Measurements from ENCODE around the gene SURF1.

The SURF1 gene

DNA sequence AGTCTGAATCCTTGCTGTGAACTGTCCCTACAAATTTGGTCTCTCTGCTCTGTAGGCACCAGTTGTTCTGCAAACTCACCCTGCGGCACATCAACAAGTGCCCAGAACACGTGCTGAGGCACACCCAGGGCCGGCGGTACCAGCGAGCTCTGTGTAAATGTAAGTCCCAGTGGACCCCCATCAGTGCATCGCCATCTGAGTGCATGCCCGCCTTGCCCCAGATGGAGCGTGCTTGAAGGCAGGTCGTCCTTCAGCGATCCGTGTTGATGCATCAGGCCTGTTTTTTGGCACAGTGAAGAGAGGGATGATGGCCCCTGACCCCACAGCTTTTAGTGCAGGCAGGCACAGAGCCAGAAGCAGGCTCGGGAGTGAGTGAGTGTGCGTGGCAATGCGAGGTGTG is 1.4 kb upstream of the SURF1 start:
- no peak for TF ChIP-seq CTCF (conservative IDR thresholded peaks at IDR 0.05; ENCODE audit: control insufficient read depth, insufficient read depth, low read depth, low read length)
- H3K4me3 ChIP-seq (ENCODE audit: control insufficient read depth, low read depth, low read length), result no peak overlapping the region
- no peak for DNase-seq (ENCODE audit: low read depth)

- no peak for DNase-seq (ENCODE audit: low read depth)
- peak overlapping the region; percentile 67 for H3K4me3 ChIP-seq (ENCODE audit: control insufficient read depth, low read depth, low read length)
- TF ChIP-seq CTCF (conservative IDR thresholded peaks at IDR 0.05; ENCODE audit: control insufficient read depth, insufficient read depth, low read depth, low read length), result no peak
Observed at GRCh38 chr9:133355881-133356357, 368 bp downstream of the SURF1 start.

DNA sequence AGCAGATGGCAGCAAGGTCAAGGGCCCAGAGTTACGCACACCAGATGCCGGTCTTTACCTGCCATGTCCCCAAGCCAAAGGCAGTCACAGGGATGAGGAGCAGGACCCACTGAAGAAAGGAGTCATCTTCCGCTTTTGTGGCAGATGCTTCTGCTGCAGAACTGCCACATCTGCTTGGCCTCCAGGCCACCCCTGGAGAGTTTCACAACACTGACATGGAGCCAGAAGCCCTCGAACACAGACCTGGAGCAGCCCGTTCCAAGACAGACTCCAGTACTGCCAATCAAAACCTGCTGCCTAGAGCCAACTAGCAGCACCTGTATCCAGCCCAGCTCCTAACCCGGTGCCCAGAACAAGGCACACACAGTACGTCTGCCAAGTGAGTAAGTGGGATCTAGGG is 1.5 kb downstream of the SURF1 start:
- TF ChIP-seq CTCF (conservative IDR thresholded peaks at IDR 0.05; ENCODE audit: control insufficient read depth, insufficient read depth, low read depth, low read length), result no peak
- no peak overlapping the region for H3K4me3 ChIP-seq (ENCODE audit: control insufficient read depth, low read depth, low read length)
- DNase-seq (ENCODE audit: low read depth), result no peak

DNA sequence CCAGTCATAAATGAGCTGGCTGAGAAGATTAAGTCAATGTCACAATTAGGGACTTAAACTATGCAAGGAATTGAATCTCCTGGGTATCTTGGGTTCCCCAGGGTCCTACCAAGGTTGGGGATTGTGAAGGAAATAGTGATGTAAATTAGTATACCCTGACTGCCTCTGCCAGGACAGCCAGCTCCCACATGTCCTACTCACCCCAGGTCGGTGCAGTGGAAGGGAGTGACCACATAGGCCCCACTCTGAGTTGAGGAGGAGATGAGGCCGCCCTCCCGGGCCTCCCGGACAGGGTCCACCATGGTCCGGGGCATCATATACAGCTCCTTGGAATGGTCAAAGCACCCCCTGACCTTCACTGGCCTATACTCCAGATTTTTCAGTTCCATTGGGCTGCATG is 2.7 kb downstream of the SURF1 start:
- H3K4me3 ChIP-seq (ENCODE audit: control insufficient read depth, low read depth, low read length), result no peak overlapping the region
- TF ChIP-seq CTCF (conservative IDR thresholded peaks at IDR 0.05; ENCODE audit: control insufficient read depth, insufficient read depth, low read depth, low read length), result no peak

DNA sequence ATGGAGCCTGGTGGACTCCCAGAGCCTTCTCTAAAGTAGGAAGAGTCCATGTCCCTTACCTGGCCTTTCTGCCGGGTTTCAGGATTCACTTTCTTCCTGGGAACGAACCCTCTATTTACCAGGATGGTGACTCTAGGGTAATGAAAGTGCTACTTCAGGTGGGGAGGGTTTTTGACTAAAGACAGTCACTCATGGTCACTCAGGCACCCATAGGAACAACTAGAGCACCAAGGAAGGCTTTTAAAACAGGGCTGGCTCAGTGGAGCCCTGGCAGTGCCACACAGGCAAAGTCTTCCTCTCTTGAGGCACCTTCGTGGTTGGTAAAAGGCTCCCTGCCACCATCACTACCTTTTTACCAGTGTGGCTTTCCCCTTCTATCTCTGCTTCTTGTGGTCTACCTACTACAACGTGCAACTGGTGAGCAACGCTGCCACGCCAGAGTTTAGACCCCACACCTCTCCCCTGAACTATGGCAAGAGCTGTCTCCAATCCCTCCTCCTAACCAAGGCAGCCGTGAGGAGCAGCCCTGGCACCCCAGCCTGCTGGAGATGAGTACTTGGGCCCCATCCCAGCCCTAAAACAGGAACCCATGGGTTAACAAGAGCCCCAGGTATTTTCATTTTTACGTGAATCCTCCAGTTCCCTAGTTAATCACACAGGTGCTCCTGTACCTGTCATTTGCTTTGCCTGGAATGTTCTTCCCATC is 3.5 kb downstream of the SURF1 start:
- DNase-seq (ENCODE audit: low read depth), result no peak
- no peak for TF ChIP-seq CTCF (conservative IDR thresholded peaks at IDR 0.05; ENCODE audit: control insufficient read depth, insufficient read depth, low read depth, low read length)
- H3K4me3 ChIP-seq (ENCODE audit: control insufficient read depth, low read depth, low read length), result no peak overlapping the region

More for the DNA sequence above, 2.7 kb downstream of the SURF1 start:
- no peak for DNase-seq (ENCODE audit: low read depth)

DNA sequence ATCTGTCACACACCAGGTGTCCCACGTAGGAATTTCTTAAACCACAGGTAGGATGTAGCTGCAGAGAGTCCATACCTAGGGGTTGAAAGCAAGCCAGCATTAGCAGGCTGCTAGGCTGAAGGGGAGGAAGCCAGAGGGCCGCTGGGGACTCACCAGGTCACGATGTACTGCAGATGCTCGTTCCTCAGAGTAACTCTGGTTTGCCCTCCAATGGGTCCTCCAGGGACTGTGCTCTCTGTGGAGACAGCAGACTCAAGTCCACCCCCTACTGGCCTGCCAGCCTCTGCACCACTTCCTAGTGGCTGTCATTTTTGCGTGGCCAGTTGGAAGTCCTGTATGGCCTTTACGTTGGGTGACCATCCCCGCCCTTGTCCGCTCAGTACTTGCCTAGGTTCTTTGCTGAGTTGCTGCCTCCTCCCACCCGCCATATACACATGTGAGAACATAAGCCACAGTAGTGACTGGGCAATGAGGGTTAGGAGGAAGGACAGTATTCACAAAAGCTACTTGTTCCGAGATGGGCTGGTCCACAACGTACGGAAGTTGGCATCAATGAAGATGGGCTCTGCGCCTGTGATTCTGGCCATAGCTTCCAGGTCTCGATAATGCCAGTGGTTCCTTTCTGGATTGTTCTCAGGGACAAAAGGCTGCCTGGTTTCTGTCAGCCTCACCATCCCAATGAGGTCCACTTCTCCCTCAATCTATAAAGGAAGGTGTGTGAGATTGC is 4.2 kb downstream of the SURF1 start:
- DNase-seq (ENCODE audit: low read depth), result peak; percentile 81
- TF ChIP-seq CTCF (conservative IDR thresholded peaks at IDR 0.05; ENCODE audit: control insufficient read depth, insufficient read depth, low read depth, low read length), result peak; percentile 74
- no peak overlapping the region for H3K4me3 ChIP-seq (ENCODE audit: control insufficient read depth, low read depth, low read length)
